ENCODE measurements around the gene MPDU1. TPM values are rescaled to one million over a fixed set of nuclear protein-coding genes. Genes with fewer than 3 reads are reported as not detected.

MPDU1 gene
- total RNA-seq, 2 experiments from 2014 or later = 48.8 to 53.5 TPM

GRCh38 chr17:7576432-7576937 lies 7.2 kb upstream of the MPDU1 start:
- peaks cover 73% of the 10 kb centered on the region for H3K4me1 Mint-ChIP-seq (ENCODE audit: low read depth)
- no peaks in the 10 kb centered on the region for H3K27me3 Mint-ChIP-seq (ENCODE audit: low read depth)
- CTCF ChIA-PET = interaction anchor here (1.0 to 2.3 kb wide), 3 partner anchors 10 to 139 kb away, joined by 3 to 8 read pairs (median 3); partner anchors contain the start of gene SOX15
- H3K9me3 Mint-ChIP-seq = no peaks in the 10 kb centered on the region
- intact Hi-C loops (cut with micrococcal nuclease) = loop anchor here (10.0 kb wide), 1 partner anchor 532 kb away; the partner anchor contains the start of gene SLC16A11
- no peak for DNase-seq
- peak overlapping the region; percentile 63 for H3K27ac Mint-ChIP-seq
- H3K4me3 Mint-ChIP-seq = peak overlapping the region; percentile 35
- H3K36me3 Mint-ChIP-seq (ENCODE audit: low read depth) = peaks cover 63% of the 10 kb centered on the region

- Mint-ChIP-seq H3K27ac (peak overlapping the region; percentile 89), H3K4me1 (ENCODE audit: low read depth) (peaks cover 79% of the 10 kb centered on the region), H3K27me3 (ENCODE audit: low read depth) (no peaks in the 10 kb centered on the region), H3K36me3 (ENCODE audit: low read depth) (peaks cover 66% of the 10 kb centered on the region), H3K9me3 (no peaks in the 10 kb centered on the region), H3K4me3 (no peak overlapping the region)
- intact Hi-C loops (cut with micrococcal nuclease) = loop anchor here (10.0 kb wide), 1 partner anchor 533 kb away; the partner anchor contains the start of gene SLC16A11
- CTCF ChIA-PET = interaction anchor here (1.1 kb wide), 1 partner anchor 12 kb away, joined by 3 read pairs; no protein-coding TSS in a partner anchor
- DNase-seq = no peak
Measured at GRCh38 chr17:7577327-7578199, 6.1 kb upstream of the MPDU1 start.

- Mint-ChIP-seq H3K4me3 (peak within 1 kb of the TSS; percentile 57), H3K9me3 (no peaks in the 10 kb centered on the region), H3K36me3 (ENCODE audit: low read depth) (peaks cover 52% of the 10 kb centered on the region), H3K27me3 (ENCODE audit: low read depth) (no peaks in the 10 kb centered on the region), H3K27ac (peak within 1 kb of the TSS; percentile 89), H3K4me1 (ENCODE audit: low read depth) (peaks cover 80% of the 10 kb centered on the region)
- CTCF ChIA-PET = interaction anchor here (0.9 to 2.2 kb wide), 3 partner anchors 10 to 108 kb away, joined by 3 to 8 read pairs (median 5); partner anchors contain the start of genes SENP3 and TP53
- intact Hi-C loops (cut with micrococcal nuclease) = loop anchor here (1.0 to 10.0 kb wide), 3 partner anchors 36 to 534 kb away; partner anchors contain the start of genes SLC16A11 and WRAP53
- DNase-seq = peak; percentile 86
Measured at GRCh38 chr17:7579001-7579833, 4.4 kb upstream of the MPDU1 start, which contains the start of gene CD68. TSS of gene CD68 (plus strand) at chr17:7579638. CDS start at chr17:7579678, 40 bp downstream.

- Mint-ChIP-seq H3K36me3 (ENCODE audit: low read depth) (peaks cover 48% of the 10 kb centered on the region), H3K27me3 (ENCODE audit: low read depth) (no peaks in the 10 kb centered on the region), H3K27ac (peak overlapping the region; percentile 89), H3K4me3 (peak overlapping the region; percentile 57), H3K9me3 (no peaks in the 10 kb centered on the region), H3K4me1 (ENCODE audit: low read depth) (peaks cover 78% of the 10 kb centered on the region)
- CTCF ChIA-PET = interaction anchor here (1.7 to 2.2 kb wide), 2 partner anchors 19 to 107 kb away, joined by 5 to 8 read pairs; partner anchors contain the start of genes SENP3 and TP53
- intact Hi-C loops (cut with micrococcal nuclease) = loop anchor here (1.0 to 10.0 kb wide), 3 partner anchors 35 to 535 kb away; partner anchors contain the start of genes SLC16A11 and WRAP53
- no peak for DNase-seq
Measured at GRCh38 chr17:7579834-7580603, 3.6 kb upstream of the MPDU1 start.

- intact Hi-C loops (cut with micrococcal nuclease) = no loop called here
- Mint-ChIP-seq H3K27ac (peak overlapping the region; percentile 75), H3K9me3 (no peaks in the 10 kb centered on the region), H3K4me3 (peak overlapping the region; percentile 5), H3K36me3 (ENCODE audit: low read depth) (peaks cover 43% of the 10 kb centered on the region), H3K4me1 (ENCODE audit: low read depth) (peaks cover 80% of the 10 kb centered on the region), H3K27me3 (ENCODE audit: low read depth) (no peaks in the 10 kb centered on the region)
- CTCF ChIA-PET = interaction anchor here (1.7 to 2.2 kb wide), 2 partner anchors 20 to 106 kb away, joined by 5 to 8 read pairs; partner anchors contain the start of genes SENP3 and TP53
- no peak for DNase-seq
Measured at GRCh38 chr17:7580604-7581575, 2.8 kb upstream of the MPDU1 start.

- no peak for DNase-seq
- Mint-ChIP-seq H3K4me3 (peak overlapping the region; percentile 95), H3K27ac (peak overlapping the region; percentile 100), H3K9me3 (no peaks in the 10 kb centered on the region), H3K4me1 (ENCODE audit: low read depth) (peaks cover 66% of the 10 kb centered on the region), H3K27me3 (ENCODE audit: low read depth) (no peaks in the 10 kb centered on the region), H3K36me3 (ENCODE audit: low read depth) (peaks cover 26% of the 10 kb centered on the region)
- intact Hi-C loops (cut with micrococcal nuclease) = loop anchor here (1.0 to 2.0 kb wide), 6 partner anchors 10 to 260 kb away; partner anchors contain the start of genes SENP3, TMEM256 and TP53
- CTCF ChIA-PET = interaction anchor here (0.7 to 2.6 kb wide), 3 partner anchors 22 to 105 kb away, joined by 3 to 13 read pairs (median 12); partner anchors contain the start of genes SENP3, TP53 and WRAP53
Measured at GRCh38 chr17:7582396-7583252, 1.0 kb upstream of the MPDU1 start.

- DNase-seq = no peak
- CTCF ChIA-PET = interaction anchor here (0.6 to 1.4 kb wide), 3 partner anchors 26 to 260 kb away, joined by 3 to 5 read pairs (median 3); no protein-coding TSS in a partner anchor
- H3K4me1 Mint-ChIP-seq (ENCODE audit: low read depth) = peaks cover 32% of the 10 kb centered on the region
- no peak overlapping the region for H3K4me3 Mint-ChIP-seq
- peaks cover 25% of the 10 kb centered on the region for H3K36me3 Mint-ChIP-seq (ENCODE audit: low read depth)
- peak overlapping the region; percentile 29 for H3K27ac Mint-ChIP-seq
- no peaks in the 10 kb centered on the region for H3K27me3 Mint-ChIP-seq (ENCODE audit: low read depth)
- no peaks in the 10 kb centered on the region for H3K9me3 Mint-ChIP-seq
- intact Hi-C loops (cut with micrococcal nuclease) = no loop called here
Measured at GRCh38 chr17:7586673-7587419, 3.2 kb downstream of the MPDU1 start.

- Mint-ChIP-seq H3K36me3 (ENCODE audit: low read depth) (peaks cover 27% of the 10 kb centered on the region), H3K27ac (no peak overlapping the region), H3K9me3 (no peaks in the 10 kb centered on the region), H3K4me3 (no peak overlapping the region), H3K4me1 (ENCODE audit: low read depth) (peaks cover 25% of the 10 kb centered on the region), H3K27me3 (ENCODE audit: low read depth) (no peaks in the 10 kb centered on the region)
- DNase-seq = no peak
- CTCF ChIA-PET = interaction anchor here (0.6 to 1.4 kb wide), 3 partner anchors 27 to 261 kb away, joined by 3 to 5 read pairs (median 3); no protein-coding TSS in a partner anchor
- intact Hi-C loops (cut with micrococcal nuclease) = no loop called here
Measured at GRCh38 chr17:7587420-7588151, 3.9 kb downstream of the MPDU1 start.

All from activated naive CD4-positive, alpha-beta T cell treated with anti-CD3 and anti-CD28 coated beads for 36 hours (primary cell).